Measurements from ENCODE around the gene BBS9.
A peak's percentile ranks its signal among the peaks of the same experiment; 100 is the strongest.

Gene BBS9

DNA sequence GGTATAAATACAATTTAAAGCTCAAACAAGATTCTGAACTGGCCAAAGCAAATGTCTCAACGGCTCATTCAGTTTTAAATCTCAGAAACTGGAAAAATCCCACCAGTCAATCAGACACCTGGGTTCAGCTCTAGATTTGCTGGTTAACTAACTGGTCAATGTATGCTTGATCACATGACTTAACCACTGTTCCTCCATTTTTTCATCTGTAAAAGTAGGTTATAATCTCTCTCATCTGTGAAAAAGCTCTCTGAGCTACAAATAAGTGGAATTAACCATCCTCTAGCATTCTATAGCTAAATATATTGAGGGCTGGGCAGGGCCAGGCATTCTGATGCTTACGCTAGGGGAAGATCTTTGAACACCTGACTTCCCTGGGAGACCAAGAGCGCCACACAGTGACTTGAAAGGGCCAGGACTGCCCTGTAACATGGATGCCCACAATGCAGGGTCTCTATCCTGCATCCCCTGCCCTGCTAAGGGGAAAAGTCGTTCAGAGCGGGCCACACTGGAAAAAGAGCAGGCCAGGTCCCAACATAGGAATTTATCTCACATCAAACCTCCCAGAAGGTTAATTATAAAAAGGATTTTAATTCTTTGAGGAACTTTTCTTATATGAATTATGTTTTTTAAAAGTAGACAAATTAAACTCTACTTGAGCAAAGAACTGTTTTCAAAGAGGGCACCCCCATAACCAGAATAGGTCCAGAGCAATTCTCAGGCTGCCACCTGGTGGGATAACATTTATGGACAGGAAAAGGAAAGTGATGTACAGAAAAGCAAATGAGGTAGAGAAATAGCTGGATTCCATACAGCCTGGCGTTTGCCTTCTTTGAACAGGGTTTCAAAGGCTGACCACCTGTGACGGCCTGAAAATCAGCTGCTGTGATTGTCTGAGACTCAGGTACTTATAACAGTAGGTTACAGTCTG is 22.0 kb upstream of the BBS9 start:
- DNase-seq (ENCODE audit: low read depth, low spot score): peak; percentile 58
- TF ChIP-seq, protein P1, sequence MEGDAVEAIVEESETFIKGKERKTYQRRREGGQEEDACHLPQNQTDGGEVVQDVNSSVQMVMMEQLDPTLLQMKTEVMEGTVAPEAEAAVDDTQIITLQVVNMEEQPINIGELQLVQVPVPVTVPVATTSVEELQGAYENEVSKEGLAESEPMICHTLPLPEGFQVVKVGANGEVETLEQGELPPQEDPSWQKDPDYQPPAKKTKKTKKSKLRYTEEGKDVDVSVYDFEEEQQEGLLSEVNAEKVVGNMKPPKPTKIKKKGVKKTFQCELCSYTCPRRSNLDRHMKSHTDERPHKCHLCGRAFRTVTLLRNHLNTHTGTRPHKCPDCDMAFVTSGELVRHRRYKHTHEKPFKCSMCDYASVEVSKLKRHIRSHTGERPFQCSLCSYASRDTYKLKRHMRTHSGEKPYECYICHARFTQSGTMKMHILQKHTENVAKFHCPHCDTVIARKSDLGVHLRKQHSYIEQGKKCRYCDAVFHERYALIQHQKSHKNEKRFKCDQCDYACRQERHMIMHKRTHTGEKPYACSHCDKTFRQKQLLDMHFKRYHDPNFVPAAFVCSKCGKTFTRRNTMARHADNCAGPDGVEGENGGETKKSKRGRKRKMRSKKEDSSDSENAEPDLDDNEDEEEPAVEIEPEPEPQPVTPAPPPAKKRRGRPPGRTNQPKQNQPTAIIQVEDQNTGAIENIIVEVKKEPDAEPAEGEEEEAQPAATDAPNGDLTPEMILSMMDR (IDR thresholded peaks at IDR 0.05; ENCODE audit: low read depth, low read length): peak; percentile 45
- H3K4me3 ChIP-seq (ENCODE audit: low read depth, low read length): peak overlapping the region; percentile 79
- in situ Hi-C loops (cut with HindIII; ENCODE audit: low sequenced_read_pairs): no loop called here

DNA sequence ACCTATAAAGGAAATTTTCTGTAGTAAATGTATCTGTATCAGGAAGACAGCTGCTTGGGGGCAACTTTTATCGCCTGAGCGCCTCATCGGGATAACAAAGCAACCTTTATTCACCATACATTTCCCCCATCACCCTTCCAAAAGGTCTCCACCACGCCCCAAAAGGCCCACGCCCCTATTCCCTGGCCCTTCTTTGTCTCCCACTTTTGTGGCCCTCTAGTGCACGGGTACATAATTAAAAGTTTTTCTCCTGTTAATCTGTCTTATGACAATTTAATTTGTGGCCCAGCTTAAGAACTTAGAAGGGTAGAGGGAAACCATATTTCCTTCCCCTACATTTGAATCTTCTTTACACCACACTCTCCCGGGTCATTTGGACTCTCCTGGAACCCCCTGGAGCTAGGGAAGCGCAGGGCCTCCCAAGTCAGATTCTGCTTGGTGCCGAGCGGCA is 20.8 kb upstream of the BBS9 start:
- in situ Hi-C loops (cut with HindIII; ENCODE audit: low sequenced_read_pairs): no loop called here
- H3K4me3 ChIP-seq (ENCODE audit: low read depth, low read length): peak overlapping the region; percentile 79
- TF ChIP-seq, protein P1 (IDR thresholded peaks at IDR 0.05; ENCODE audit: low read depth, low read length): peak; percentile 5
- DNase-seq (ENCODE audit: low read depth, low spot score): no peak

GRCh38 chr7:33109005-33109757 is 20.2 kb upstream of the BBS9 start, which contains the start of gene RP9:
RP9 (minus strand) TSS chr7:33109404; CDS start chr7:33109372, 32 bp downstream.
- in situ Hi-C loops (cut with HindIII; ENCODE audit: low sequenced_read_pairs): no loop called here
- DNase-seq (ENCODE audit: low read depth, low spot score): peak; percentile 67
- TF ChIP-seq, protein P1 (IDR thresholded peaks at IDR 0.05; ENCODE audit: low read depth, low read length): peak; percentile 36
- H3K4me3 ChIP-seq (ENCODE audit: low read depth, low read length): peak within 1 kb of the TSS; percentile 79

GRCh38 chr7:33109758-33110238 is 19.6 kb upstream of the BBS9 start:
- TF ChIP-seq, protein P1 (IDR thresholded peaks at IDR 0.05; ENCODE audit: low read depth, low read length): no peak
- H3K4me3 ChIP-seq (ENCODE audit: low read depth, low read length): peak overlapping the region; percentile 44
- in situ Hi-C loops (cut with HindIII; ENCODE audit: low sequenced_read_pairs): no loop called here
- DNase-seq (ENCODE audit: low read depth, low spot score): no peak

- in situ Hi-C loops (cut with HindIII; ENCODE audit: low sequenced_read_pairs): no loop called here
- H3K4me3 ChIP-seq (ENCODE audit: low read depth, low read length): no peak overlapping the region
- no peak for DNase-seq (ENCODE audit: low read depth, low spot score)
- TF ChIP-seq, protein P1 (IDR thresholded peaks at IDR 0.05; ENCODE audit: low read depth, low read length): no peak
Measured at GRCh38 chr7:33111614-33112013, 17.8 kb upstream of the BBS9 start.

DNA sequence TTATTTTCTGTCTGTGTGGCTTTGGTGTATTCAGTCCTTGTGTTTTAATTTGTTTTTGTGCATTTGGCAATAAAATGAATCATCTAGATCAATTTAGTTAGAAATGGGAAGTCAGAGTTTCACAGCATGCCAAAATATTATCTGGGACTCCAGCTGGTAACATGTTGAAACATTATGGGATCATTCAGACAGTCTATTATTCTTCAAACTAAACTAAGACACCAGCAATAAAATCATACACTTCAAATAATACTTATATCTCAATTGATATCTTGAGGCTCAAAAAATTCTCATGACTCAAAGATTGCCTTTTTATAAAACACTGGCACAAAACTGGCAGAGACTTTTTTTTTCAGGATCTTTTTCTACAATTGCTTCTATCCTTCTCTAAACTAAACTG is 14.4 kb upstream of the BBS9 start:
- TF ChIP-seq, protein P1 (IDR thresholded peaks at IDR 0.05; ENCODE audit: low read depth, low read length): no peak
- in situ Hi-C loops (cut with HindIII; ENCODE audit: low sequenced_read_pairs): no loop called here
- DNase-seq (ENCODE audit: low read depth, low spot score): no peak

More for the DNA sequence above, 14.4 kb upstream of the BBS9 start:
- no peak overlapping the region for H3K4me3 ChIP-seq (ENCODE audit: low read depth, low read length)

Measured in astrocyte of the spinal cord (primary cell).